GM12872 (cell line): ENCODE data around the gene ZP3.

Experiments
- CTCF ChIP-seq: IDR thresholded peaks from 3 replicates; pipeline ENCODE4 v1.5.1; 2011; ENCODE audit warnings: low read depth, mild to moderate bottlenecking, low read length, moderate library complexity; ENCODE audit not compliant: insufficient read depth

Gene ZP3

GRCh38 chr7:76411626-76412025 is 13.1 kb upstream of the ZP3 start:
- no peak for TF ChIP-seq CTCF

- TF ChIP-seq CTCF, result no peak
These were observed 12.5 kb upstream of the ZP3 start for GRCh38 chr7:76412249-76412648.

GRCh38 chr7:76423666-76424412 is 911 bp upstream of the ZP3 start:
- no peak for TF ChIP-seq CTCF

- no peak for TF ChIP-seq CTCF
These were observed 406 bp downstream of the ZP3 start for GRCh38 chr7:76425156-76425555.

GRCh38 chr7:76426246-76426645 is 1.5 kb downstream of the ZP3 start:
- TF ChIP-seq CTCF, result no peak

GRCh38 chr7:76427635-76428034 is 2.9 kb downstream of the ZP3 start:
- no peak for TF ChIP-seq CTCF

GRCh38 chr7:76428149-76428823 is 3.5 kb downstream of the ZP3 start:
- TF ChIP-seq CTCF, result no peak
